Astrocyte of the cerebellum (primary cell): Measurements from ENCODE around the gene NCOA1.
"Not testable (repeated sequence)": the region's sequence is repeated elsewhere in the genome, so short reads cannot be mapped to it uniquely, and the experiment has no call there.

Source experiments
- DNase-seq: peaks from one replicate; pipeline ENCODE4 v3.0.0-alpha.2; 2011; ENCODE audit warnings: low read depth
- H3K4me3 ChIP-seq: 2 replicates; pipeline ENCODE4 v1.5.1; 2011; ENCODE audit warnings: mild to moderate bottlenecking, low read depth, low read length, moderate library complexity
- in situ Hi-C: cut with HindIII; loops from 2 replicates; pipeline ENCODE4 v1.10.0; 2017; ENCODE audit warnings: low sequenced_read_pairs
- TF ChIP-seq, protein P1 (sequence below): IDR thresholded peaks from 2 replicates; pipeline ENCODE4 v1.5.1; 2012; ENCODE audit warnings: low read length, low read depth, moderate library complexity, mild to moderate bottlenecking; ENCODE audit errors: missing control alignments

Gene NCOA1

GRCh38 chr2:24474053-24474452 is 17.0 kb upstream of the NCOA1 start:
- H3K4me3 ChIP-seq = no peak overlapping the region
- TF ChIP-seq, protein P1, sequence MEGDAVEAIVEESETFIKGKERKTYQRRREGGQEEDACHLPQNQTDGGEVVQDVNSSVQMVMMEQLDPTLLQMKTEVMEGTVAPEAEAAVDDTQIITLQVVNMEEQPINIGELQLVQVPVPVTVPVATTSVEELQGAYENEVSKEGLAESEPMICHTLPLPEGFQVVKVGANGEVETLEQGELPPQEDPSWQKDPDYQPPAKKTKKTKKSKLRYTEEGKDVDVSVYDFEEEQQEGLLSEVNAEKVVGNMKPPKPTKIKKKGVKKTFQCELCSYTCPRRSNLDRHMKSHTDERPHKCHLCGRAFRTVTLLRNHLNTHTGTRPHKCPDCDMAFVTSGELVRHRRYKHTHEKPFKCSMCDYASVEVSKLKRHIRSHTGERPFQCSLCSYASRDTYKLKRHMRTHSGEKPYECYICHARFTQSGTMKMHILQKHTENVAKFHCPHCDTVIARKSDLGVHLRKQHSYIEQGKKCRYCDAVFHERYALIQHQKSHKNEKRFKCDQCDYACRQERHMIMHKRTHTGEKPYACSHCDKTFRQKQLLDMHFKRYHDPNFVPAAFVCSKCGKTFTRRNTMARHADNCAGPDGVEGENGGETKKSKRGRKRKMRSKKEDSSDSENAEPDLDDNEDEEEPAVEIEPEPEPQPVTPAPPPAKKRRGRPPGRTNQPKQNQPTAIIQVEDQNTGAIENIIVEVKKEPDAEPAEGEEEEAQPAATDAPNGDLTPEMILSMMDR = no peak
- in situ Hi-C loops = no loop called here
- DNase-seq = no peak

- in situ Hi-C loops = no loop called here
- H3K4me3 ChIP-seq = no peak overlapping the region
- TF ChIP-seq, protein P1 = no peak
- no peak for DNase-seq
Measured at GRCh38 chr2:24477229-24477628, 13.8 kb upstream of the NCOA1 start.

GRCh38 chr2:24478243-24478642 is 12.8 kb upstream of the NCOA1 start:
- in situ Hi-C loops = no loop called here
- no peak for DNase-seq
- TF ChIP-seq, protein P1 = no peak
- H3K4me3 ChIP-seq = no peak overlapping the region

DNA sequence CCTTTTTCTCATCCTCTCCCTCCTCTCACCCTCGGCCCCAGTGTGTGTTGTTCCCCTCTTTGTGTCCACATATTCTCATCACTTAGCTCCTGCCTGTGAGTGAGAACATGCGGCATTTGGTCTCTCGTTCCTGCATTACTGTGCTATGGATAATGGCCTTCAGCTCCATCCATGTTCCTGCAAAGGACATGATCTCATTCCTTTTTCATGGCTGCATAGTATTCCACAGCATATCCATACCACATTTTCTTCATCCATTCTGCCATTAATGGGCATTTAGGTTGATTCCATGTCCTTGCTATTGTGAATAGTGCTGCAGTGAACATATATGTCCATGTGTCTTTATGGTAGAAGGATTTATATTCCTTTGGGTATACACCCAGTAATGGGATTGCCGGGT is 10.8 kb upstream of the NCOA1 start:
- DNase-seq = no peak
- TF ChIP-seq, protein P1 = no peak
- in situ Hi-C loops = no loop called here
- H3K4me3 ChIP-seq = no peak overlapping the region

DNA sequence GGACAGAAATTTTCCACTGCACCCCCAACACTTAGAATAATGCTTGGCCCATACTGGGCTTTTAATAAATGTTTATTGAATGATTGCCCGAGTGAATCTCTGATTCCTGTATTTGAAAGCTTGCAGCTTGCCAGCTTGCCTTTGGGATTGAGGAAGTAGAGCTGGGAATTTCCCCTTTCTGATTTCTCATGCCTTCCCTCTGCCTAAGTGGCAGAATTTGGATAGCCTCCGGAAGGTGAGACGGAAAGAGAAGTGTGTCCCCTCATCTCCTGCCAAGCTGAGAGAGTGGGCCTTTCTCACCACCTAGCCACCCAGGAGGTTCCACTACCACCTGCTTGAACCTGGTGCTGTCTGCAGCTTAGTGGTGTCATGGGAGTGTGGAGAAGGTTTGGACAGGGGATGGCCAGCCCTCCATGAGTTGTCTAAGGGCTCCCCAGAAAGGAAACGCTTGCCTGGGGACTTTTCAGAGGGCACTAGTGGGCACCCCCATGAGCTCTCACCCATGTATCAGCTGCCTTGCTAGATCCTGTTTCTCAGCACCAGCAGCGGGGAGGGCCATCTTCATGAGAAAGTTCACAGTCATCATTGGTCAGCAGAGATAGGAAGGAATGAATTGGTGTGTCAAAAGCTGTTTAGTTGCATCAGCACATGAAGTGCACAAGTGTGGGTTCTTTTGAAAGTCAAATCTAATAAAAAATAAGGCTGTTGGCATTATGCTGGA is 8.6 kb upstream of the NCOA1 start:
- DNase-seq = no peak
- TF ChIP-seq, protein P1 = no peak
- in situ Hi-C loops = no loop called here
- no peak overlapping the region for H3K4me3 ChIP-seq

GRCh38 chr2:24482972-24483300 is 8.1 kb upstream of the NCOA1 start:
- no peak overlapping the region for H3K4me3 ChIP-seq
- no peak for DNase-seq
- in situ Hi-C loops = no loop called here
- TF ChIP-seq, protein P1 = no peak

DNA sequence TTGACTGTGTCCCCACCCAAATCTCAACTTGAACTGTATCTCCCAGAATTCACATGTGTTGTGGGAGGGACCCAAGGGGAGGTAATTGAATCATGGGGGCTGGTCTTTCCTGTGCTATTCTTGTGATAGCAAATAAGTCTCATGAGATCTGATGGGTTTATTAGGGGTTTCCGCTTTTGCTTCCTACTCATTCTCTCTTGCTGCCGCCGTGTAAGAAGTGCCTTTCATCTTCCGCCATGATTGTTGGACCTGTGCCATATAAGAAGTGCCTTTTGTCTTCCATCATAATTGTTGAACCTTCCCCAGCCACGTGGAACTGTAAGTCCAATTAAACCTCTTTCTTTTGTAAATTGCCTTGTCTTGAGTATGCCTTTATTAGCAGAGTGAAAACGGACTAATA is 6.4 kb upstream of the NCOA1 start:
- in situ Hi-C loops, H3K4me3 ChIP-seq, DNase-seq: not testable (repeated sequence)
